ENCODE data around the gene NAALAD2. TPM values are rescaled to one million over a fixed set of nuclear protein-coding genes. Genes with fewer than 3 reads are reported as not detected.

NAALAD2 gene
- total and polyA plus RNA-seq, 2 of the 8 experiments (the other 6 are each of a cell fraction or from before 2014, with no cell fraction given): 2.6 to 3.9 TPM

GRCh38 chr11:90171359-90171758 is 36.9 kb downstream of the NAALAD2 start (continued):
- no peak for TF ChIP-seq RAD21 (IDR thresholded peaks at IDR 0.05 in 1 of 2, conservative IDR thresholded peaks at IDR 0.05 in 1 of 2; ENCODE audit: low read depth in 2 of 2, low read length in 2 of 2)
- no peak for TF ChIP-seq HDAC2 (IDR thresholded peaks at IDR 0.05; ENCODE audit: borderline replicate concordance in 1 of 2, low read depth in 2 of 2, low read length in 2 of 2)
- TF ChIP-seq CHD1 (IDR thresholded peaks at IDR 0.05; ENCODE audit: low read depth, low read length): no peak
- no peak for TF ChIP-seq PHF8 (conservative IDR thresholded peaks at IDR 0.05; ENCODE audit: low read depth, low read length)
- no peak for TF ChIP-seq SUZ12 (IDR thresholded peaks at IDR 0.05; ENCODE audit: low read length)
- TF ChIP-seq SAP30 (IDR thresholded peaks at IDR 0.05; ENCODE audit: insufficient read depth, insufficient replicate concordance, low read length): no peak
